Medulla oblongata (tissue), 1 donor: ENCODE results near the gene NEK6.

Experiments
- DNase-seq: peaks from one replicate; pipeline ENCODE4 v3.0.0-alpha.2; 2015; ENCODE audit errors: extremely low spot score

NEK6 gene

DNA sequence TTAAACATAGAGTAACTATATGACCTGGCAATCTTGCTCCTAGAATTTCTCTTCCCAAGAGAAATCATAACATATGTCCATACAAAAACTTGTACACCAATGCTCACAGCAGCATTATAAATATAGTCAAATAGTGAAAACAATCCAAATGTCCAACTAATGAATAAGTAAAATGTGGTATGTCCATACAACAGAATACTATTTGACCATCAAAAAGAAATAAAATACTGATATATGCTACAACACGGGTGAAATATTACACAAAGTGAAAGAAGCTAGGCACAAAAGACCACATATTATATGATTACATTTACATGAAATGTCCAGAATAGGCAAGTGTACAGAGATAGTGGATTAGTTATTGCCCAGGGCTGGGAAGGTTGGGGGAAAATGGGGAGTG lies 116.1 kb downstream of the NEK6 start:
- DNase-seq: no peak

DNA sequence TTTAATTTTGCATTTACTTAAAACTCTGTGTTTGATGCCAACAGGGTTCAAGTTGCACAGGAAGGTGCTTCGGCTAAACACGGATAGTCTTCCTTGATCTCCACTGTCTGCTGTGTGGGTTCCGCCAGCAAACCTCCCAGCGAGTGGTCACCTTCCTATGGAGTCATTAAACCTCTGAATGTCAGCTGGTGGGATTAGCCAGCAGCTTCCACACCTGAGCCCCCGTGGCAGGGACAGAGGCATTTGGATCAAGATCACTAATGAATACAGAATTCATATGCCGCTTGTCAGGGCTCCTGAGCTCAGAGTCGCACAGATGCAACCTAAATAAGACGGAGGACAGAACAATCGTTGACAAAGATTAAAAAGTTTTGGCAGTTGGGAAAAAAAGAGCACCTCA lies 118.0 kb downstream of the NEK6 start:
- no peak for DNase-seq

DNA sequence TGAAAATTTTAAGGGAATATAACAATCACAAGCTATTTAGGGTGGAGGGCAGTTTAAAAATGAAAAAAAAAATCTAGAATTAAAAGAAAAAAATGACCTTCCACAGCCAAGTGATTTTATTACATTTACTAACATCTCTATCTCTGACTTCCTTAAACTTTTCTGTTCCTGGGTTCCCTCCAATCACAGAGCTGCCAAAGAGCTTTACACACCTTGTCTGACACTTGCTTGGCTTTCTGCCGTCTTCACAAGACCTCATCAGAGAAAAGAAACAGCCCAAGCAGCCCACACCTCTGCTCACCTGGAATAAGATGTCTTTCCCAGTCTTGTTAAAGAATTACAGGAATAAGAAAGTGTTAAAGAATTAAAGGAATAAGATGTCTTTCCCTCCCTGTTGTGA lies 118.6 kb downstream of the NEK6 start:
- no peak for DNase-seq

DNA sequence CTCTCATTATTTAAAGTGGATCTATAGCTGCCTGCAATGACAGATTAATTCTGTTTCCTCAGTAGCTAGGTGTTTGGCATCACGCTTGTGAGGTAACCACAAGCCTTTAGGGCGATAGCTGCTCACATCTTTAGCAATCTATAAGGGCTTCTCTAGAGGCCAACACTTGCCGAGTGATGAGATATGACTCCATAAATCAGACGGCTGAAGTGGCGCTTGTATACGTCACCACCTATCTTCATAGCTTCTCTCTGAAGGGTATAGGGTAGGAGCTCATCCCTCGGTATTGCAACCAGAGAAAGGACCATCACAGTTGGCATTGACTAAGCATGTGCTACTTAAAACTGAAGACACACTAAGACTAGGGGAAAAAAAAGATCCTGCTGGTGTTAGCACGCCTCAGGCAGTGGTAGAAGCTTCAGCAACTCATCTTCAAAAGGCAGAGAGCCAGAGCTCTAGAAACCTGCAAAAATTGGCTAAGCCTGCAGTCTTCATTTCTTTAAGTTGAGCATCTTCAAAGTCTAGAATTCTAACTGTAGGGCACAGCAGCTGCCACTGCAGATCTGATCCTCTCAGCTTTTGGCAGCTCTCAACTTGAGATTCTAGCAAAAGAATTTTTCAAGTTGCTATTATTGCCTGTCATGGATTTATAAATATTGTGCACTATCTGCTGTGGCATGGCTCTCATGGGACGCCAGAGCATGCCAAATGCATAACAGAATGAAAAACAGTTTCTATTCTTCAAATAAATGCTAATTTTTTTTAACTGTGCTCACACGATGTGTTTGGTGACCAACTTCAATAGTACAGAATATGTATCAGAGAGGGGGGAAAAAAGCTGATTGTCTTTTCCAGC lies 120.0 kb downstream of the NEK6 start:
- DNase-seq: no peak

DNA sequence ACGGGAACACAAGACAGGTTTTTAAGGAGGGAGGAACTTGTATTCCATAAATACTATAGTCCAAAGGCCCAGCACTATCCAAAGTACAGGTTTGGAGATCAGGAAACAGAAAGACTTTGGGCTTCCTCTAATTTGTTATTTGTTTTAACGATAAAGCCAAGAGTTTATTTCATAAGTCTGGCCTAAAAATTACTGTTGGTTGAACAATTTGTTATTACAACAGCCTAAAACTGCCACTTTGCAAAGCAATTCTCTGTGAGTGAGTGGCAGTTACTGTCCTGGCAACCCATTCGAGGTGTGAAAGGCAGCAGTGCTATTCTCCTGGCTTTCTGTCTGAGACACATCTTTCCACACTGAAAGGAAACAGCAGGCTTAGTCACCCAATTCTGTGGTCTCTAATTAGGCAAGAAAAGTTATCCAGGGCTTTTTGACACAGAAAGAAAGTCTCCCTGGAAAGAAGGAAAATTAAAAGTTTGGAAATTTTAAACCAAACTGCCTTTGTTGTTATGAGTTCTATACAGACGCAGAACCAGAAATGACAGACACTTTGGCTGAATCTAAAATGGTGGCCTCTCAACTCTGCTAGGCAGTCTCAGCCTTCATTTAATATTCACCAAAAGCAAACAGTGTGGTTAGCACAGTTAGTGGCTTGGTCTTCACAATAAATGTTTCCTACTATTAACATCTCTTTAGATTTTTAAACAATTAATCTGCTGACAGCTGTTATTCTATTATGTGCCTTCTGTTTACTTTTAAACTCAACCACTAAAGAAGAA lies 123.6 kb downstream of the NEK6 start:
- no peak for DNase-seq

DNA sequence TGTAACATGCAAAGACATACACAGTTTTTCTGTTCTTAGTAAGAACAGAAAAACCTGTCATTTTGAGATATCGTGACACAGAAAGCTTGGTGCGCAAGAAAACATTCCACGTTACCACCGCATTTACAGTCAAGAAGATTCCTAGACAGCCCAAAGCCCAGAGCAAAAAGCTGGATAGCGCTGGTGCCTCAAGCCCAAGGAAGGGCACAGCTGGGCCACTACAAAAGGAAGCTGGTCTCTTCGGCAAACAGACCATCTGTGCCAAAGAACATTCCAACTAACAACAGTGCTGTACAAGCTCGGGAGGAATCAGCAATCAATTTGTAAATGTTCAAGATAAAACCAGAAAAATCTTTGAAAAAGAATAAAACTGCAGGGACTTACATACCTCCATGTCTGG lies 126.5 kb downstream of the NEK6 start:
- DNase-seq: no peak

DNA sequence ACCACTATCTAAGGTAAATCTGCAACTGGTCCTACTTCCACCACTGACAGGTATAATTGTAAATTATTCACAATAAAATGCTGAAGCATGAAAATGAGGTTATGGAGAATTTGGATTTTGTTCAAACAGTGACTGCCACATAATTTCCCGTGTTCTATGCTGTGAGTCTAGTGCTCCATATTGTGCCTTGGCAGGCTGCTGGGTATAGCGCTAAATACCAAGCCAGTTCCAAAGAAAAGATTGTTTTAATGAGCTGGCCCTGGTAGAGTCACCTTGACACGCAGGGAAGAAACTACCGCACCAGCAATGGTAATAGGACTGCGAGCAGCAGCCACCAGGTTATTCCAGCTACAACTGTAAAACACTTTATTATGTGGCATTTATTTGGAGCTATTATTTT lies 127.1 kb downstream of the NEK6 start:
- no peak for DNase-seq

DNA sequence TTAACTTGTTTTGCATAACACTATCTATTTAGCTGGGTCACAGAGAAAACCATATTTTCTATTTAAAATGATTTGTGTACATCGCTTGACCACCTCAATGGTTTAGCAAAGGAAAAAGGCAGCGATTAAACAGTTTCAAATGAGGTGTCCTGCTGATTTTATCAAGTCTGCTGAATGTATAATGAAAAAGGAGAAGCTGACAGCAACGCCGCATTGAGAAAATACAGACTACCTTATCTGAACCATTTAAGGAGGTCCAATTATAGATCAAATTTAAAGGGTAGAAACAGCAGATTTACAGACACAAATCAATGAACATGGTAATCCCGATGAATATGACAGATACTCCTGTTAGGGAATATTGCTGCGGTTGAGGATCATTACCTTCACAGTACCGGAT lies 127.9 kb downstream of the NEK6 start:
- DNase-seq: no peak

DNA sequence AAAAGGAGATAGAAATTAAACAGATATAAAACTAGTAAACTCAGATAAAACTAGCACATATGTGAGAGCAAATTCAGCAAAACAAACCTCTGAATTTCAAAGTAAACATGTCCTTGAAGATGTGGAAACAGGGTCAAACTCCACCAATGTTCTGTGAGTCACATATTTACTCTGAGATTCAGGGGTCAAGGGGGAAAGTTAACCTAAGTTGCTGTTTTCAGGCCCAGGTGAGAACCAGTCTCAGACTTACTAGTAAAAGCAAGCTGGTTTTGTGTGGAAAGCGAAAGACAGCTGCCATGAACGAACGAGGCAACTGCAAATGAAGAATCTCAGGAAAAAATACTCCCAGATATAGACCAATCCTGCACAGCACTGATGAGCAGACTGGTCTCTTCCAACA lies 128.5 kb downstream of the NEK6 start:
- DNase-seq: no peak

DNA sequence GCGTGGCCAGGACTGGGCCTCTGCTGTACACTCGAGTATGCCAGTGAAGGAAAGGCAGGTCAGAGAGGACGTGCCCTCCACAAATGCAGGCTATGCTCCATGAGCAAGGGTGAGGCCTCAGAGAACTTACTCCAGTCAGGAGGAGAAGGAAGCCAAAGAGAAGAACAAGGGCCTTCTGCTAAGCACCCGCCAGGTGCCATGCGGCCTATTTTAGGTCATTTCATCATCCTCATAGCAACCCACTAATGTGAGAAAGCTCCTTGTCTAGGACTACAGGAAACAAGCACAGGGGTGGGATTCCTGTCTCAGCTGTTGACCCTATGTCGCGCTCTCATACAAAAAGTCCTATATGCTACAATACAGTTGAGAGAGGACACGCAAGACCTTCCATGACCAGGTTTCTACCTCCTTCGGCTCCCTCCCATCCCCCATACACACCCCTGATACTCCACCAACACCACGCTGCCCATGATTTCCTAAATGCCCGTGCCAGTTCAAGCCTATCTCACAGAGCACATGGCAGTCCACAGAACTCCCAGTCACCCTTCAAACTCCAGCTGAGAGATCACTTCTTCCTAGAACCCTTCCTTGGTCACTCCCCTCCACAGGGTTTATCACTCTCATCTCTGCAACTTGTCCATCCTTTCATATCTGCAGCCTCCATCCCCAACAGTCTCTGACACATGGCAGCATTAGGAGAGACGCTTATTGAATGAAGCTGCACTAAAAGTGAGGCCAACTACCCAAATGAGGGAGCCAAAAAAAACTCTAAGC lies 130.7 kb downstream of the NEK6 start:
- no peak for DNase-seq

DNA sequence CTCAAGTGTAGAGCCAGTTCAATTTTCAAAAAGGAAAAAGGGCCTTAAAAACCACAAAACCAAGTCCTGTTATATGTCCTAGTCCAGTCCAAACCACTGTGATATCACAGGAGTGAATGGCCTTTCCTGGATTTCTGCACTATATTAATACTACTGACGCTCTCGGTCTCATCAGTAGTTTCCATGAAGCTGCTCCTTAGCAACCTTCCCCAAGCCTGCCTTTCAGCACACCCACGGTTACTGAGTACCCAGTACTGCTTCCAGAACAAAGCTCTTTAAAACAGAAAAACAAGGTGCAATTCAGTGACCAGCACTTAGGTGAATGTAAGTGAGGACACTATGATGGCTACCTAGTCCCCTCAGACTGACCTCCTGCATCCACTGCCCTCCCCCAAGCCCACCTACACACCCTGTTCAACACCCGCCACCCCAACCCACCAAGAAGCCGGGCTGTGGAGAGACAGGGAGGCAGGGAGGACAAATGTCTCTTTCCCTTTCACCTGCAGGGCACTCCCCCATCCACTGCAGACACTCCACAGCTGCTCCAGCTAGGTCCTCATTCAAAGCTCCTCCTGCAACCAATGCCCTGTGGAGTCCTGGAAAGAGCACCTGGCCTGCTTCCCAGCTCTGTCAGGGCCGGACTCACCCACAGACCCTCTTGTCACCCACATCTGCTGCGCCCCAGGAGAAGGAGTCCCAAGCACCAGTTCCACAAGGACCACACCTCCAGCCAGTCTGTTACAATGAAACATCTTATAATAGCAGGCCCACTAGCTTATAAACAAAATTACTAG lies 131.6 kb downstream of the NEK6 start:
- DNase-seq: no peak

DNA sequence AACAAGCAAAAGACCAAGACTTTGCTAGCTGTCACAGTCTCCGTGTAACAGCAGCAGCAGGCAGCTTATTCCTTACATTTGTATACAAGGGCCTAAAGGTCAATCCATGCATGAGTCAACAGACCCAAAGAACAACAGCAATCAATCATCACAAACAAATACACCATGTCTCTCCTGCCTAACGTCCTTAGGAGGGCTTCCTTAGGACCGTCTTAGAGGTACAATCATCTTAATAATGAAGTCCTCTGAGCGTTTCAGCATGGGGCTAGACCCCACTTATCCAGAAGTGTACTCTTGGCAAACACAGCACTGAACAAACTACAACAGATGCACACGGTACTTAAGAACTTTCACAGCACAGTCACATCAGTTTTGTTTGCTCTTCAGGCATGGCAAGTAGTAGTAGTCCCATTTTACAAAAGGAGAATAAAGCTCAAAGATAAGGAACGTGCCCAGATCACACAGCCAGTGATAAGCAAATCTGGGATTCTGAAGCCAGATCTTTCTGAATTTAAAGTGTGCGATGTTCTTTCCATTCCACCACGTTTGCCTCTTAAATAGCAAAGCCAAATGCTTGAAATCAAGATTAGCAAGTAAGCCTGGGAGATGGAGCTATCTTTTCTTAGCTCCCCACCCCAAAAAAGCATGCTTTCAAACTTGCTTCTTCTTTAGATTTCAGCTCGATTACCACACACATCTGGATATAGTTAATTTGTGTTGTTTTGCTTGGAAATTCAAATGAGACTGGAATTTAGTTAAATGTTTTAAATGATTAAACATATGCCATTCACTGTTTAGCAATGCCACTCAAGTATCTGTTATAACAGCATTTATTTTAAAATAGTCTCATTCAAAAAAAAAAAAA lies 133.3 kb downstream of the NEK6 start:
- DNase-seq: no peak

DNA sequence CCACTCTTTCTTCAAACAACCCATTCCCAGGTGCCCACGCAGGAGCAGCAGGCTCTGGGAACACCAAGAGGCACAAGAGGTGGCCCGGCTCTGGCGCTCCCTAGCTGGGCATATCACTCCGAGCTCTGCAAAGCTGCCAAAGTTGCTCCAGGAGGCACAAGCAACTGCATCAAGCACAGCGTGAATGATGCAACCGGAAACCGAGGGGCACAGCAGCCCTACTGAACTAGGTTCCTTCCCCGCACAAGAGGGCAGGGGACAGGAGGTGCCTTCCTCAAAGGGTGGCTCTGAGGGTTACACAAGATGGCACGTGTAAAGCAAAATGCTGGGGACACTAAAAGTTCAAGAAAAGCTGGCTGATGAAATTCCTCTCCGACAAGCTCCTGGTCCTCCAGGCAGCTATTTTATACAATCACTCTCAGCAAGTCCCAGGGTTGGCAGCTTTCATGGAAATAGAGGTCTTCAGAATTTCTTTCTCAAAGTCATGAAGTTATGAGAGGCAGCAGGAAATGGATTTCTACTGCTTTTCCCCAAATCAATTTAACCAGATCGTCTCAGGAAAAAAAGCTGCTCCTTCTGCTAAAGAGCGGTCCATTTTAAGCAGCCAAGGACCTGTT lies 134.6 kb downstream of the NEK6 start:
- peak; percentile 18 for DNase-seq

DNA sequence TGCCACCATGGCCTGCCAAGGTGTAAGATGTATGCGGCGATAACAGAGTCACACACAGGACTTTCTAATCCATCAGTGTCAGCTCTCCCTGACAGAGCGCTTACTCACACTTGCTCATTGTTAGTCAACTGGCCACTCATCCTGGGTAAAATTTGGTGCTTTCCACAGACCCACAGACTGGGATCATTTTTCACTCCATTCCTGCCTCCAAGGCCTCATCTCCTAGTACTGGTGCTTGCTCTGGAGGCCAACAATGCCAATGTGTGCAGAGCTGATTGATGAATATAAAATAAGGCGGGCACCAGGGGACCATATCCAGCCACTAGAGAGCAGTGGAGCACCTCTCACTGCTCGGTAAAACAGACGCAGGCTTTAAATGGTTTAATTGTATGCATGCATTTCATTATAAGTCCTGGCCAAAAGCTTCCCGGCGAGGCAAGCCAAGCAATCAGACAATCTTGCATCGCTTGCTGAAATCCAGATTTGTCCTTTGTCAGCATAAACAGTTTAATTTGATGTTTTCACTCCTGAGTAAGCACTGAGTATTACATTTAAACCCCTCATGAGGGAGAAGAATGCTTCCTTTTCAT lies 135.2 kb downstream of the NEK6 start:
- peak; percentile 87 for DNase-seq

DNA sequence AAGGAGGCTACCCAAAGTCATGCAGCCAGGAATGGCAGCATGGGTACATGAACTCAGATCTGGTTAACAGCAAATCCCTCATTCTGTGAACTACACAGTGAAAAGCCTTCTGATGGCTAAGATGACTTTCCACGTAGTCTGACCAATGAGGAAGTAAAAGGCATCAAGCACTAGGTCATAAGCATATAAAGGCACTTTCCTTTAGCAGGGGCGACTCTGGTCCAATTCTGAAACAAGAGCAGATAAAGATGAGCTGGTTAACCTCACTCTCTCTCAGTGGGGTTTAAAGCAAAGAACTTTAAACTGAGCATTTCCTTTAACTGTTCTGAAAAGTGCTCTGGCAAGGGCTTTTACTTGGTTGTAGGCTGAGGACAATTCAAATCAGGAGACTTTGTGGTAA lies 136.4 kb downstream of the NEK6 start:
- no peak for DNase-seq

DNA sequence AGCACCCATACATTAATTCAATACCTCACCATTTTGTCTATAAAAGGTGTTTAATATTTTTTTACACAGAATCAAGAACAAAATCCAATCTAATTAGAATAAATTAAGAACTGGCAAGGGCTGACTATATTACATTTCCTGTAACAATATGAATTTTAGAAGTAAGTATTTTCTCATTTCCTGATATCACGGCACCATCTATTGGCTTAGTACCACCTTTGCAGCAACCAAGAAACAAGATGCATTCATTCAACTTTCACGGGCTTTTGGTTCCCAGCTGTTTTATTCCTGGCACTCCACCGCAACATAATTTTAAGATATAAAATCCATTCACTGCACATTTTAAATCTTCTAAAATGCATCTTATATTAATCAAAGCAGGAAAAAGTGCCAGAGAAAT lies 136.8 kb downstream of the NEK6 start:
- no peak for DNase-seq

DNA sequence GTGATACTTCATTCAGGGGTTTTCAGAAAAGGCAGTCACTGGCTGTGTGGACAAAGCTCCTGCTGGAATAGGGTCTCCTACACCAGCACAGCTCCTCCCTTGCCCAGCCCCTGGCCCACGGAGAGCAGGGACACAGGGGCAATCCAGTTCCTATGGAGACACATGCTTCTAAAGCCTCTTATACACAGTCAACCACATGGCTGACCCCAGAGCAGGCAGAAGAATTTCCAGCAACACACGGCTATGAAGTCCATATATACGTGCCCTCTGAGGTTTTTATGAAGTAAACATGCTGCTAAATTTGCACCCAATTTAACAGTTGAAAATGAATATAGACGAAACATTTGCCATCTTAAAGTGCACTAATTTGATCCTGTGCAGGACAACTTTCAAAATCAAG lies 138.1 kb downstream of the NEK6 start:
- DNase-seq: no peak

DNA sequence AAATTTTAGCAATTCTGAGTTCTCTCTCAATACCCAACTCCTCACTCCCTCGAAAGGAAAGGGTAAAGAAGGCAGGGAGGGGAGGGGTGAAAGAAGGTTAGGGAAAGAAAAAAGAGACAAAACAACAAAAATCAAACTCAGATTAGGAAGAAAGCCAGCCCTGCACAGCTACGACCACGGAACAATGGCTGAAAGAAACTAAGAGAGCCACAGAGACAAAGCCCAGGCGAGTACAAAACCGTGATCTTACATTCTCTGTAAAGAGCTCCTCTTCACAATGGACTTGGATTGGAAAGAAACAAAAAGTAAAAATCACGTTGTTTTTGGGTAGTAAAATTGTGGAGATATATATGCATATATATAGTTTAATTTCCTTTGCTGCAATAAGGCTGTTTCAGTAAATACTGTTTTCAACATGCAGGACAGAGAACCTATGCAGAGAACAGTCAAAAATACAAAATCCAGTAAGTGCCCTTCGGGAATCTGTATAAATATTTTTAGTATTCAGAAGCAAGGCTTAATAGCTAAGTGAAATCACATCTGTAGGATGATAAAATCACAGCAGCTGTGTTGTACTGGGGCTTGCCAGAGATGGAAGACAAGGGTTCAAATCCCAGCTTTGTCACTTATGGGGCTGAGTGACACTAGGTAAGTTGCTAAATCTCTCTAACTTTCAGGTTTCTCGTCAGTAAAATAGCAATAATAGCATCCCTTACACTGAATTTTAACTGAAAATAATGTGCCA lies 140.6 kb downstream of the NEK6 start:
- DNase-seq: peak; percentile 33

DNA sequence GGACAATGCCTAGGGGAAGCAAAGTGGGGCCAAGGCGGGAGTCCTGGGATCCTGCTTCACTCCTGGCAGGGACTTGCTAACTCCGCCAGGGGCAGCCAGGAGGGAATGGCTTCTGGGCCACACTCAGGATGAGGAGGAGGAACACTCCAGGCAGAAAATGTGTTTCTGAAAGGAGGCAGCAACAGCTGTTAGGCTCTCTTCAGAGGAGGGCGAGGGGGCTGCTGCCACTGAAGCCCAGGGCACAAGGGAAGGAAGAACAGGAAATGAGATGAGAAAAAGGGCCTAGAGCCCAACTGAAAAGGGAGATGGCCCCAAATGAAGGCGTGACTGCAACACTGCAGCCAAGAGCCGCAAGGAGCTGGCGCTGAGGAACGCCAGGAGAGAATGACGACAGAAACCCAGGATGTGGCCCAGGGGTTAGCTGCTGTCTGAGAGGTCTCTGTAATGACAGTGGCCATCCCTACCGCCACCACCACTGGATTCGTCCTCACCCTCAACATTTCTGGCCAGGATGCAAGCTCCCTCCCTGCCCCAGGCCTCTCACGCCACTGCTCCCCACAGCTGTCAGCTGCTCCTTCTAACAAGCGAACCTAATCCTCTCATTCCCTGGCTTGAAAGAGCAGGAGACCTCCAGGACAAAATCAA lies 141.7 kb downstream of the NEK6 start:
- DNase-seq: peak; percentile 62
